Endodermal cell (in vitro differentiated cells): ENCODE measurements around the gene C16orf87. TPM values are rescaled to one million over a fixed set of nuclear protein-coding genes. Genes with fewer than 3 reads are reported as not detected.

Experiments used
- DNase-seq: peaks from one replicate; pipeline ENCODE4 v3.0.0-alpha.2; 2017
- H3K27ac ChIP-seq: 2 replicates; pipeline ENCODE4 v1.5.1; 2013; ENCODE audit warnings: mild to moderate bottlenecking, low read depth, low read length, moderate library complexity
- H3K27me3 ChIP-seq: 2 replicates; pipeline ENCODE4 v1.6.1; 2013; ENCODE audit warnings: mild to moderate bottlenecking, low read length, moderate library complexity; ENCODE audit not compliant: insufficient read depth, control insufficient read depth, poor library complexity, severe bottlenecking
- H3K36me3 ChIP-seq: 2 replicates; pipeline ENCODE4 v1.7.0; 2013; ENCODE audit warnings: mild to moderate bottlenecking, low read length, moderate library complexity; ENCODE audit not compliant: control insufficient read depth, insufficient read depth
- H3K4me1 ChIP-seq: one replicate; pipeline ENCODE4 v1.7.0; 2013; ENCODE audit warnings: low read length; ENCODE audit not compliant: control insufficient read depth, insufficient read depth
- H3K4me3 ChIP-seq: 2 replicates; pipeline ENCODE4 v1.5.1; 2013; ENCODE audit warnings: mild to moderate bottlenecking, low read length, moderate library complexity
- H3K9ac ChIP-seq: 2 replicates; pipeline ENCODE4 v1.6.1; 2013; ENCODE audit warnings: mild to moderate bottlenecking, low read length, moderate library complexity; ENCODE audit not compliant: poor library complexity, severe bottlenecking; ENCODE audit errors: extremely low read depth
- H3K9me3 ChIP-seq: 2 replicates; pipeline ENCODE4 v1.6.1; 2013; ENCODE audit warnings: mild to moderate bottlenecking, low read length, moderate library complexity; ENCODE audit not compliant: control insufficient read depth
- H3K27ac Mint-ChIP-seq: 2 replicates; pipeline ENCODE4 v1.8.0; 2020; ENCODE audit warnings: mixed read lengths
- H3K27me3 Mint-ChIP-seq: 2 replicates; pipeline ENCODE4 v1.8.0; 2021; ENCODE audit warnings: mild to moderate bottlenecking, mixed read lengths; ENCODE audit not compliant: insufficient read depth
- H3K36me3 Mint-ChIP-seq: 2 replicates; pipeline ENCODE4 v1.8.0; 2020; ENCODE audit warnings: low read depth, mixed read lengths
- H3K4me1 Mint-ChIP-seq: 2 replicates; pipeline ENCODE4 v1.8.0; 2020; ENCODE audit warnings: mixed read lengths
- H3K4me3 Mint-ChIP-seq: 2 replicates; pipeline ENCODE4 v1.8.0; 2020; ENCODE audit warnings: mild to moderate bottlenecking, moderate library complexity, mixed read lengths
- H3K9me3 Mint-ChIP-seq: 2 replicates; pipeline ENCODE4 v1.8.0; 2020; ENCODE audit warnings: mild to moderate bottlenecking, mixed read lengths
- CTCF ChIP-seq: fragments of 200-600 bp; sonication (generic); conservative IDR thresholded peaks from 2 replicates; pipeline ENCODE4 v1.5.0; 2021; ENCODE audit warnings: antibody characterized with exemption, mild to moderate bottlenecking
- WGBS, 2 experiments: methylation state at CpG; one replicate each; pipeline versions ENCODE4 v1.1.5 to v1.1.7; 2013; ENCODE audit warnings: missing lambda C conversion rate in 2 of 2, mixed read lengths in 1 of 2; ENCODE audit not compliant: insufficient coverage in 1 of 2, insufficient read length in 1 of 2; 5-methylcytosine and 5-hydroxymethylcytosine counted together
- total RNA-seq, 2 donors: library from RNA; stranded (reverse); fragmentation: NEBNext Ultra II Directional in 1 of 2; extraction: Animal tissue kit (Norgen Biotek cat#: 25700) in 1 of 2; gene quantifications; 2 replicates in 1 of 2; 3 replicates in 1 of 2; pipeline ENCODE4 v1.2.1, GENCODE V29; 2021

Gene C16orf87
- total RNA-seq, 2 donors from 2014 or later = 20.6 to 22.7 TPM

- no peak for TF ChIP-seq CTCF
- H3K9me3 ChIP-seq = peaks cover 21% of the 10 kb centered on the region
- no peak overlapping the region for H3K4me3 ChIP-seq
- Mint-ChIP-seq H3K36me3 (peaks cover 32% of the 10 kb centered on the region), H3K4me1 (no peaks in the 10 kb centered on the region), H3K27me3 (no peaks in the 10 kb centered on the region), H3K4me3 (no peak overlapping the region), H3K27ac (no peak overlapping the region), H3K9me3 (peaks cover 6% of the 10 kb centered on the region)
- H3K9ac ChIP-seq = no peak overlapping the region
- WGBS, 2 experiments = 96% methylated on average over 1 of the region's 1 CpG; no CpG with 5 or more reads in 1 of the 2 experiments
- H3K27me3 ChIP-seq = no peaks in the 10 kb centered on the region
- H3K27ac ChIP-seq = no peak overlapping the region
- peaks cover 21% of the 10 kb centered on the region for H3K36me3 ChIP-seq
- DNase-seq = no peak
- H3K4me1 ChIP-seq = peaks cover 4% of the 10 kb centered on the region
Measured at GRCh38 chr16:46814790-46815189, 16.2 kb downstream of the C16orf87 start.

GRCh38 chr16:46813611-46814010 is 17.4 kb downstream of the C16orf87 start:
- H3K27ac Mint-ChIP-seq = no peak overlapping the region
- Histone ChIP-seq H3K27me3 (no peaks in the 10 kb centered on the region), H3K9me3 (peaks cover 21% of the 10 kb centered on the region), H3K27ac (no peak overlapping the region), H3K4me3 (no peak overlapping the region), H3K4me1 (peaks cover 6% of the 10 kb centered on the region), H3K36me3 (peaks cover 21% of the 10 kb centered on the region), H3K9ac (no peak overlapping the region)
- no peak for TF ChIP-seq CTCF
- DNase-seq = no peak
- WGBS, 2 experiments = 91 to 94% methylated on average over 6 of the region's 7 CpGs
- peaks cover 6% of the 10 kb centered on the region for H3K9me3 Mint-ChIP-seq
- peaks cover 24% of the 10 kb centered on the region for H3K36me3 Mint-ChIP-seq
- no peaks in the 10 kb centered on the region for H3K27me3 Mint-ChIP-seq
- no peaks in the 10 kb centered on the region for H3K4me1 Mint-ChIP-seq
- no peak overlapping the region for H3K4me3 Mint-ChIP-seq

GRCh38 chr16:46812781-46813540 is 18.0 kb downstream of the C16orf87 start:
- TF ChIP-seq CTCF = no peak
- Mint-ChIP-seq H3K27me3 (no peaks in the 10 kb centered on the region), H3K4me3 (no peak overlapping the region), H3K27ac (no peak overlapping the region), H3K9me3 (peaks cover 6% of the 10 kb centered on the region), H3K36me3 (peaks cover 24% of the 10 kb centered on the region), H3K4me1 (peaks cover 1% of the 10 kb centered on the region)
- WGBS, 2 experiments = 90 to 95% methylated on average over 5 to 6 of the region's 6 CpGs
- no peak overlapping the region for H3K4me3 ChIP-seq
- no peak for DNase-seq
- H3K4me1 ChIP-seq = peaks cover 6% of the 10 kb centered on the region
- H3K27me3 ChIP-seq = no peaks in the 10 kb centered on the region
- H3K27ac ChIP-seq = no peak overlapping the region
- peaks cover 22% of the 10 kb centered on the region for H3K36me3 ChIP-seq
- H3K9me3 ChIP-seq = peaks cover 21% of the 10 kb centered on the region
- no peak overlapping the region for H3K9ac ChIP-seq
